WTC11 (cell line): ENCODE measurements around the gene ZNF429. TPM values are rescaled to one million over a fixed set of nuclear protein-coding genes. Genes with fewer than 3 reads are reported as not detected.

Experiments used
- ATAC-seq: fragments of 200-7000 bp; cut with Tn5 transposase; 2 replicates; pipeline ENCODE4 v1.10.0; 2021; ENCODE audit warnings: mild to moderate bottlenecking, moderate library complexity
- CTCF ChIA-PET: fragments of 300-600 bp; sonication (Branson Sonifier 250); formaldehyde crosslinking; loops from one replicate; lab custom pipeline; 2021; ENCODE audit warnings: antibody characterized with exemption; lab: Charles Lee
- POLR2A ChIA-PET: fragments of 350-600 bp; sonication (Branson Sonifier 250); formaldehyde crosslinking; loops from one replicate; lab custom pipeline; 2021; ENCODE audit warnings: antibody characterized with exemption; lab: Charles Lee
- DNase-seq: peaks from one replicate; pipeline ENCODE4 v3.0.0; 2021; ENCODE audit warnings: low spot score
- H3K27ac Mint-ChIP-seq: 2 replicates; pipeline ENCODE4 v1.8.0; 2021; ENCODE audit warnings: mixed read lengths
- H3K27me3 Mint-ChIP-seq: 2 replicates; pipeline ENCODE4 v1.8.0; 2021; ENCODE audit warnings: low read depth, mild to moderate bottlenecking, moderate library complexity, mixed read lengths
- H3K36me3 Mint-ChIP-seq: 2 replicates; pipeline ENCODE4 v1.8.0; 2021; ENCODE audit warnings: mixed read lengths
- H3K4me1 Mint-ChIP-seq: 2 replicates; pipeline ENCODE4 v1.8.0; 2022; ENCODE audit warnings: mixed read lengths
- H3K4me3 Mint-ChIP-seq: 2 replicates; pipeline ENCODE4 v1.8.0; 2021; ENCODE audit warnings: mild to moderate bottlenecking, moderate library complexity, mixed read lengths
- H3K9me3 Mint-ChIP-seq: 2 replicates; pipeline ENCODE4 v1.8.0; 2021; ENCODE audit warnings: mixed read lengths
- ATF1 ChIP-seq: sonication (generic); formaldehyde crosslinking; IDR thresholded peaks from 2 replicates; pipeline ENCODE4 v1.8.1; 2023; ENCODE audit warnings: mild to moderate bottlenecking, moderate library complexity, missing genetic modification reagents
- CREM ChIP-seq: sonication (generic); formaldehyde crosslinking; IDR thresholded peaks from 2 replicates; pipeline ENCODE4 v1.8.1; 2022; ENCODE audit warnings: mild to moderate bottlenecking, missing genetic modification reagents, moderate library complexity
- ELF4 ChIP-seq: sonication (generic); formaldehyde crosslinking; IDR thresholded peaks from 2 replicates; pipeline ENCODE4 v1.8.1; 2022; ENCODE audit warnings: low read depth, mild to moderate bottlenecking, moderate library complexity, missing genetic modification reagents
- FOXJ3 ChIP-seq: sonication (generic); formaldehyde crosslinking; IDR thresholded peaks from 2 replicates; pipeline ENCODE4 v1.9.0; 2021; ENCODE audit warnings: missing genetic modification reagents, mild to moderate bottlenecking, borderline replicate concordance
- JAZF1 ChIP-seq: fragments of 250-450 bp; sonication (Bioruptor Pico); IDR thresholded peaks from 2 replicates; pipeline ENCODE4 v1.9.0; 2021; ENCODE audit warnings: moderate library complexity, mild to moderate bottlenecking, inconsistent platforms
- MXD4 ChIP-seq: fragments of 250-450 bp; sonication (Bioruptor Pico); IDR thresholded peaks from 2 replicates; pipeline ENCODE4 v1.8.0; 2021; ENCODE audit warnings: mild to moderate bottlenecking, moderate library complexity, borderline replicate concordance
- MYBL2 ChIP-seq: sonication (generic); formaldehyde crosslinking; IDR thresholded peaks from 2 replicates; pipeline ENCODE4 v1.8.1; 2023; ENCODE audit warnings: mild to moderate bottlenecking, moderate library complexity, missing genetic modification reagents
- NFATC4 ChIP-seq: fragments of 250-450 bp; sonication (Bioruptor Pico); IDR thresholded peaks from 2 replicates; pipeline ENCODE4 v1.9.0; 2021; ENCODE audit warnings: mild to moderate bottlenecking
- NR1H2 ChIP-seq: sonication (generic); formaldehyde crosslinking; IDR thresholded peaks from 2 replicates; pipeline ENCODE4 v1.9.0; 2021; ENCODE audit warnings: mild to moderate bottlenecking, moderate library complexity, missing genetic modification reagents
- NR3C1 ChIP-seq: sonication (generic); formaldehyde crosslinking; conservative IDR thresholded peaks from 2 replicates; pipeline ENCODE4 v1.8.1; 2023; ENCODE audit warnings: low read depth, mild to moderate bottlenecking, missing genetic modification reagents
- OVOL2 ChIP-seq: fragments of 250-450 bp; sonication (Bioruptor Pico); IDR thresholded peaks from 2 replicates; pipeline ENCODE4 v1.9.0; 2021; ENCODE audit warnings: mild to moderate bottlenecking, borderline replicate concordance
- RELA ChIP-seq: sonication (generic); formaldehyde crosslinking; IDR thresholded peaks from 2 replicates; pipeline ENCODE4 v1.8.1; 2022; ENCODE audit warnings: missing genetic modification reagents, mild to moderate bottlenecking, borderline replicate concordance
- TP53 ChIP-seq: sonication (generic); formaldehyde crosslinking; IDR thresholded peaks from 2 replicates; pipeline ENCODE4 v1.8.1; 2023; ENCODE audit warnings: mild to moderate bottlenecking, missing genetic modification reagents
- ZBTB21 ChIP-seq: sonication (generic); formaldehyde crosslinking; IDR thresholded peaks from 2 replicates; pipeline ENCODE4 v1.8.1; 2023; ENCODE audit warnings: mild to moderate bottlenecking, missing genetic modification reagents, borderline replicate concordance
- ZNF121 ChIP-seq: sonication (generic); formaldehyde crosslinking; IDR thresholded peaks from 2 replicates; pipeline ENCODE4 v1.8.0; 2023; ENCODE audit warnings: missing genetic modification reagents
- ZNF232 ChIP-seq: sonication (generic); formaldehyde crosslinking; IDR thresholded peaks from 2 replicates; pipeline ENCODE4 v1.8.0; 2022; ENCODE audit warnings: mild to moderate bottlenecking, missing genetic modification reagents
- ZNF317 ChIP-seq: sonication (generic); formaldehyde crosslinking; IDR thresholded peaks from 2 replicates; pipeline ENCODE4 v1.8.1; 2023; ENCODE audit warnings: low read depth, mild to moderate bottlenecking, moderate library complexity, missing genetic modification reagents, borderline replicate concordance
- ZNF423 ChIP-seq: fragments of 250-450 bp; sonication (Bioruptor Pico); IDR thresholded peaks from 2 replicates; pipeline ENCODE4 v2.1.2; 2022; ENCODE audit warnings: mild to moderate bottlenecking, moderate library complexity
- ZNF671 ChIP-seq: fragments of 250-450 bp; sonication (Bioruptor Pico); IDR thresholded peaks from 2 replicates; pipeline ENCODE4 v1.8.0; 2021; ENCODE audit warnings: mild to moderate bottlenecking
- total RNA-seq: library from RNA; stranded (reverse); gene quantifications from 3 replicates; pipeline ENCODE4 v1.2.3, GENCODE V29; 2021
- TF ChIP-seq, protein P1 (sequence below): fragments of 250-450 bp; sonication (Bioruptor Pico); IDR thresholded peaks from 2 replicates; pipeline ENCODE4 v1.9.0; 2021; ENCODE audit warnings: moderate library complexity, mild to moderate bottlenecking, inconsistent platforms, borderline replicate concordance
- TF ChIP-seq, protein P2 (sequence below): sonication (generic); formaldehyde crosslinking; IDR thresholded peaks from 2 replicates; pipeline ENCODE4 v1.8.1; 2023; ENCODE audit warnings: mild to moderate bottlenecking, missing genetic modification reagents
- TF ChIP-seq, protein P3 (sequence below): fragments of 200-600 bp; IDR thresholded peaks from 2 replicates; pipeline ENCODE4 v1.8.0; 2022; ENCODE audit warnings: antibody characterized with exemption
- TF ChIP-seq, protein P4 (sequence below): fragments of 250-450 bp; sonication (Bioruptor Pico); conservative IDR thresholded peaks from 2 replicates; pipeline ENCODE4 v1.9.0; 2021; ENCODE audit warnings: mild to moderate bottlenecking
- TF ChIP-seq, protein P5 (sequence below): sonication (generic); formaldehyde crosslinking; IDR thresholded peaks from 2 replicates; pipeline ENCODE4 v1.8.0; 2023; ENCODE audit warnings: missing genetic modification reagents
- TF ChIP-seq, protein P6 (sequence below): sonication (generic); formaldehyde crosslinking; IDR thresholded peaks from 2 replicates; pipeline ENCODE4 v1.8.1; 2022; ENCODE audit warnings: mild to moderate bottlenecking, moderate library complexity, missing genetic modification reagents
- TF ChIP-seq, protein P7 (sequence below): sonication (generic); formaldehyde crosslinking; IDR thresholded peaks from 2 replicates; pipeline ENCODE4 v1.8.1; 2022; ENCODE audit warnings: mild to moderate bottlenecking, missing genetic modification reagents, moderate library complexity, borderline replicate concordance

Gene ZNF429
- total RNA-seq, 1 experiment from 2014 or later, result 9.2 TPM

DNA sequence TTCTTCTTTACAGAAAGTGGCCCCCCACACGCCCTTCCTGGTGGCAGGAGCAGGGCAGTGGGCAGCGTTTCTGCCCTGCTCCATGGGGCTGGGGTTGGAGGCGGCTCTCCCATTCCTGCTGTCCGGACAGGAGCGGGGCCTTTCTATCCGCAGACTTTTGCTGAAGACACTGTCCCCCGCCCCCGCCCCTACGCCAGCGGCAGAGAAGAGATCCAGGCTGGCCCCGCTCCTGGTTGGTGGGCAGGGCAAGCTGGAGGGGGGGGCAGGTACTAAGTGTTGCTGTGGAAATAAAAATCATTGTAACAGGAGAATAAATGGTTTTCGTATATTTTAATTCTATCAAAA, 81.7 kb downstream of the ZNF429 start (continued):
- TF ChIP-seq CREM (CRISPR knock-in tag) (no peak), FOXJ3 (CRISPR knock-in tag) (no peak), NFATC4 (CRISPR knock-in tag) (no peak), MYBL2 (no peak)
- TF ChIP-seq, protein P1, sequence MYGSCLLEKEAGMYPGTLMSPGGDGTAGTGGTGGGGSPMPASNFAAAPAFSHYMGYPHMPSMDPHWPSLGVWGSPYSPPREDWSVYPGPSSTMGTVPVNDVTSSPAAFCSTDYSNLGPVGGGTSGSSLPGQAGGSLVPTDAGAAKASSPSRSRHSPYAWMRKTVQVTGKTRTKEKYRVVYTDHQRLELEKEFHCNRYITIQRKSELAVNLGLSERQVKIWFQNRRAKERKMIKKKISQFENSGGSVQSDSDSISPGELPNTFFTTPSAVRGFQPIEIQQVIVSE (CRISPR knock-in tag), result no peak
- TF ChIP-seq, protein P2, sequence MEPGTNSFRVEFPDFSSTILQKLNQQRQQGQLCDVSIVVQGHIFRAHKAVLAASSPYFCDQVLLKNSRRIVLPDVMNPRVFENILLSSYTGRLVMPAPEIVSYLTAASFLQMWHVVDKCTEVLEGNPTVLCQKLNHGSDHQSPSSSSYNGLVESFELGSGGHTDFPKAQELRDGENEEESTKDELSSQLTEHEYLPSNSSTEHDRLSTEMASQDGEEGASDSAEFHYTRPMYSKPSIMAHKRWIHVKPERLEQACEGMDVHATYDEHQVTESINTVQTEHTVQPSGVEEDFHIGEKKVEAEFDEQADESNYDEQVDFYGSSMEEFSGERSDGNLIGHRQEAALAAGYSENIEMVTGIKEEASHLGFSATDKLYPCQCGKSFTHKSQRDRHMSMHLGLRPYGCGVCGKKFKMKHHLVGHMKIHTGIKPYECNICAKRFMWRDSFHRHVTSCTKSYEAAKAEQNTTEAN (CRISPR knock-in tag), result no peak

DNA sequence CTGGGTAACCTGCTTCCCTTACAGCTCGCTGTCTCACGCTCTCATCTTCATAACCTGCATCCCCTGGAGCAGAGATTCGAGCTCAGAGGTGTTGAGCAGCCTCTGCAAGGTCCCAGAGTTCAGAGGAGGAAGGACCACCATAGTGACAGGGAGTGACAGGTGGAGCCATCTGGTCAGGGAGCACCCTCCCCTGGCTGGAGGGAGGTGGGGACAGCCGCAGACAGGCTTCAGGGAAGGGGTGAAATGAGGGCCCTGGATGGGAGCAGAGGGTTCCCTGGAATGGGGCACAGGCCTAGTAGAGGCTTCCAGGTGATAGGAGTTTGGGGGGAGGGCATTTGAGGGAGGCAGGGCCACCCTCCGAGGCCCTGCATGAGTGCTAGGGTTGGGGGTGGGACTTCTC, 82.1 kb downstream of the ZNF429 start:
- Mint-ChIP-seq H3K36me3 (peaks cover 42% of the 10 kb centered on the region), H3K27ac (no peak overlapping the region)

DNA sequence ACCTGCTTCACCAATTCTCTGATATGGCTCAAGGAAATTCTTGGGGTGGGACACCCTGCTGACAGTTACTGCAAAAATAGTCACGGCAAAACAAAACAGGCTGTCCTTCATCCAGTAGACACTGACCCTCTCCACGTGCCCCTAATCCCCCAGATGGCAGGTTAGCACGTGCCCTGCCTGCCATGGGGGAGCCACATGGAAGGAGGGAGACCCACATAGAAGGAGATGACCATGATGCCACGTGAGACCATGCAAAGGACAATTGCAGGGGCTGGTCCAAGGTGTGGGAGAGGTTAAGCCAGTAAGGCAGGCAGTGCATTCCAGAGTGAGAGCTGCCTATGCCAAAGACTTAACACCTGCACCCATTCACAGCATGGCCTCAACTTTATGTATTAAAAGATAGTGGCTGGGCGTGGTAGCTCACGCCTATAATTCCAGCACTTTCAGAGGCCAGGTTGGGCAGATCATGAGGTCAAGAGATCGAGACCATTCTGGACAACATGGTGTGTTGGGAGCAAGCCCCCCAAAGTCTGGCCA, 82.7 kb downstream of the ZNF429 start:
- DNase-seq (no peak), ATAC-seq (no peak)
- Mint-ChIP-seq H3K4me3 (no peak overlapping the region), H3K36me3 (peaks cover 40% of the 10 kb centered on the region), H3K9me3 (peaks cover 64% of the 10 kb centered on the region), H3K27me3 (peaks cover 41% of the 10 kb centered on the region), H3K4me1 (0 out of 2 replicates have a peak, but pooled peaks cover 3% of the 10 kb centered on the region), H3K27ac (no peak overlapping the region)
- POLR2A ChIA-PET, result no interaction called here
- CTCF ChIA-PET, result interaction anchor here (1.3 kb wide), 1 partner anchor 105 kb away, joined by 3 read pairs; no protein-coding TSS in a partner anchor
- TF ChIP-seq, protein P3, sequence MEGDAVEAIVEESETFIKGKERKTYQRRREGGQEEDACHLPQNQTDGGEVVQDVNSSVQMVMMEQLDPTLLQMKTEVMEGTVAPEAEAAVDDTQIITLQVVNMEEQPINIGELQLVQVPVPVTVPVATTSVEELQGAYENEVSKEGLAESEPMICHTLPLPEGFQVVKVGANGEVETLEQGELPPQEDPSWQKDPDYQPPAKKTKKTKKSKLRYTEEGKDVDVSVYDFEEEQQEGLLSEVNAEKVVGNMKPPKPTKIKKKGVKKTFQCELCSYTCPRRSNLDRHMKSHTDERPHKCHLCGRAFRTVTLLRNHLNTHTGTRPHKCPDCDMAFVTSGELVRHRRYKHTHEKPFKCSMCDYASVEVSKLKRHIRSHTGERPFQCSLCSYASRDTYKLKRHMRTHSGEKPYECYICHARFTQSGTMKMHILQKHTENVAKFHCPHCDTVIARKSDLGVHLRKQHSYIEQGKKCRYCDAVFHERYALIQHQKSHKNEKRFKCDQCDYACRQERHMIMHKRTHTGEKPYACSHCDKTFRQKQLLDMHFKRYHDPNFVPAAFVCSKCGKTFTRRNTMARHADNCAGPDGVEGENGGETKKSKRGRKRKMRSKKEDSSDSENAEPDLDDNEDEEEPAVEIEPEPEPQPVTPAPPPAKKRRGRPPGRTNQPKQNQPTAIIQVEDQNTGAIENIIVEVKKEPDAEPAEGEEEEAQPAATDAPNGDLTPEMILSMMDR, result no peak
- no peak for TF ChIP-seq ZNF671 (CRISPR knock-in tag)
- TF ChIP-seq, protein P4, sequence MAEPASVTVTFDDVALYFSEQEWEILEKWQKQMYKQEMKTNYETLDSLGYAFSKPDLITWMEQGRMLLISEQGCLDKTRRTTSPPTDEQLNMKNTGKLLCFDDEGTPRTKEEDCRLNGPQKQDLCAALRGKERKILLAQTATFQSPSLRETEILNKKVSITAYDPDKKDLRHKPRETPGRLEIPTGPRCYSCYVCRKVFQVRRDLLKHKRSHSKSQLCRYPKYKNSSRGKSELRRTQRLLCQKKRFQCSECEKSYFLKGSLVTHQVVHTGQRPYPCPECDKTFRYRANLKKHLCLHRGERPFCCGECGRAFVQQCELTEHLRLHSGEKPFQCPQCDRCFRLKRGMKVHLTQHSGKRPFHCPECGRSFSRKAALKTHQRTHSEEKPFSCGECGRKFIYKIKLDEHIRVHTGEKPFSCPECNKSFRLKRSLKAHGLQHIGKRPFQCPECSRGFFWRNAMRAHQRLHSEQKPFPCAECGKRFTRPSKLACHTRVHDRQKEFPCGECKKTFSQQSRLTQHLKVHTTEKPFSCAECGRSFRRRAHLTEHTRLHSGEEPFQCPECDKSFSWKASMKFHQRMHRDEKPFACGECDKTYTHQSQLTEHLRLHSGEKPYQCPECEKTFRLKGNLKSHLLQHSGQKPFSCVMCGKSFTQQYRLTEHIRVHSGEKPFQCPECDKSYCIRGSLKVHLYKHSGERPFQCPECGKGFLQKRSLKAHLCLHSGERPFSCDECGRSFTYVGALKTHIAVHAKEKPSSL (CRISPR knock-in tag), result no peak
- no peak for TF ChIP-seq RELA (CRISPR knock-in tag)
- TF ChIP-seq TP53 (CRISPR knock-in tag), result no peak
- TF ChIP-seq ELF4 (CRISPR knock-in tag), result no peak
- TF ChIP-seq, protein P5, sequence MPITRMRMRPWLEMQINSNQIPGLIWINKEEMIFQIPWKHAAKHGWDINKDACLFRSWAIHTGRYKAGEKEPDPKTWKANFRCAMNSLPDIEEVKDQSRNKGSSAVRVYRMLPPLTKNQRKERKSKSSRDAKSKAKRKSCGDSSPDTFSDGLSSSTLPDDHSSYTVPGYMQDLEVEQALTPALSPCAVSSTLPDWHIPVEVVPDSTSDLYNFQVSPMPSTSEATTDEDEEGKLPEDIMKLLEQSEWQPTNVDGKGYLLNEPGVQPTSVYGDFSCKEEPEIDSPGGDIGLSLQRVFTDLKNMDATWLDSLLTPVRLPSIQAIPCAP, result no peak
- TF ChIP-seq ZNF423 (CRISPR knock-in tag), result no peak
- TF ChIP-seq, protein P6, sequence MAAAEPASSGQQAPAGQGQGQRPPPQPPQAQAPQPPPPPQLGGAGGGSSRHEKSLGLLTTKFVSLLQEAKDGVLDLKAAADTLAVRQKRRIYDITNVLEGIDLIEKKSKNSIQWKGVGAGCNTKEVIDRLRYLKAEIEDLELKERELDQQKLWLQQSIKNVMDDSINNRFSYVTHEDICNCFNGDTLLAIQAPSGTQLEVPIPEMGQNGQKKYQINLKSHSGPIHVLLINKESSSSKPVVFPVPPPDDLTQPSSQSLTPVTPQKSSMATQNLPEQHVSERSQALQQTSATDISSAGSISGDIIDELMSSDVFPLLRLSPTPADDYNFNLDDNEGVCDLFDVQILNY (CRISPR knock-in tag), result no peak
- no peak for TF ChIP-seq ZNF232 (CRISPR knock-in tag)
- TF ChIP-seq, protein P7, sequence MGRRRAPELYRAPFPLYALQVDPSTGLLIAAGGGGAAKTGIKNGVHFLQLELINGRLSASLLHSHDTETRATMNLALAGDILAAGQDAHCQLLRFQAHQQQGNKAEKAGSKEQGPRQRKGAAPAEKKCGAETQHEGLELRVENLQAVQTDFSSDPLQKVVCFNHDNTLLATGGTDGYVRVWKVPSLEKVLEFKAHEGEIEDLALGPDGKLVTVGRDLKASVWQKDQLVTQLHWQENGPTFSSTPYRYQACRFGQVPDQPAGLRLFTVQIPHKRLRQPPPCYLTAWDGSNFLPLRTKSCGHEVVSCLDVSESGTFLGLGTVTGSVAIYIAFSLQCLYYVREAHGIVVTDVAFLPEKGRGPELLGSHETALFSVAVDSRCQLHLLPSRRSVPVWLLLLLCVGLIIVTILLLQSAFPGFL (CRISPR knock-in tag), result no peak
- no peak for TF ChIP-seq ZBTB21 (CRISPR knock-in tag)
- TF ChIP-seq MXD4 (CRISPR knock-in tag), result no peak
- no peak for TF ChIP-seq ZNF317
- no peak for TF ChIP-seq NR3C1 (CRISPR knock-in tag)
- TF ChIP-seq FOXJ3 (CRISPR knock-in tag), result no peak
- TF ChIP-seq ZNF121 (CRISPR knock-in tag), result no peak

More for the DNA sequence above, 82.1 kb downstream of the ZNF429 start:
- Mint-ChIP-seq H3K4me3 (no peak overlapping the region), H3K27me3 (peaks cover 42% of the 10 kb centered on the region), H3K9me3 (peaks cover 60% of the 10 kb centered on the region), H3K4me1 (0 out of 2 replicates have a peak, but pooled peaks cover 3% of the 10 kb centered on the region)
- no peak for DNase-seq
- ChIA-PET CTCF (interaction anchor here (1.3 kb wide), 1 partner anchor 104 kb away, joined by 3 read pairs; no protein-coding TSS in a partner anchor), POLR2A (interaction anchor here (0.6 kb wide), 1 partner anchor 75 kb away, joined by 5 read pairs; no protein-coding TSS in a partner anchor)
- no peak for ATAC-seq
- TF ChIP-seq NR1H2 (CRISPR knock-in tag) (no peak), ZNF423 (CRISPR knock-in tag) (no peak), OVOL2 (CRISPR knock-in tag) (no peak), JAZF1 (CRISPR knock-in tag) (no peak), ATF1 (CRISPR knock-in tag) (no peak)
- TF ChIP-seq, protein P1 (CRISPR knock-in tag), result no peak
